Naive thymus-derived CD8-positive, alpha-beta T cell (primary cell): ENCODE results near the gene CHST6. TPM values are rescaled to one million over a fixed set of nuclear protein-coding genes. Genes with fewer than 3 reads are reported as not detected.

Source experiments
- ATAC-seq, 2 donors: fragments of 150-1000 bp; cut with Tn5 transposase in 1 of 2; sonication (Bioruptor Pico), chemical (Tn5 transposase) in 1 of 2; 1 replicate in 1 of 2; 2 replicates in 1 of 2; pipeline ENCODE4 v1.10.0; 2021; ENCODE audit warnings: mild to moderate bottlenecking in 2 of 2, moderate library complexity in 2 of 2
- POLR2A ChIA-PET: fragments of 350-600 bp; sonication (Branson Sonifier 250); formaldehyde crosslinking; loops from one replicate; lab custom pipeline; 2021; ENCODE audit warnings: antibody characterized with exemption; lab: Charles Lee
- DNase-seq, 10 donors: peaks; one replicate each; pipeline versions ENCODE4 v3.0.0 to v3.0.0-alpha.2; 2020 to 2022
- H3K27ac Mint-ChIP-seq, 10 donors: one replicate each; pipeline ENCODE4 v1.8.0; 2020 to 2022; ENCODE audit warnings: mild to moderate bottlenecking in 10 of 10, mixed read lengths in 10 of 10, moderate library complexity in 4 of 10, inconsistent platforms in 1 of 10
- H3K27me3 Mint-ChIP-seq, 5 donors: one replicate each; pipeline ENCODE4 v1.8.0; 2021 to 2022; ENCODE audit warnings: mixed read lengths in 5 of 5
- H3K36me3 Mint-ChIP-seq, 3 donors: one replicate each; pipeline ENCODE4 v1.8.0; 2020 to 2022; ENCODE audit warnings: mixed read lengths in 3 of 3, mild to moderate bottlenecking in 2 of 3, inconsistent platforms in 1 of 3
- H3K4me1 Mint-ChIP-seq, 4 donors: one replicate each; pipeline ENCODE4 v1.8.0; 2021 to 2022; ENCODE audit warnings: mixed read lengths in 4 of 4
- H3K4me3 Mint-ChIP-seq, 10 donors: one replicate each; pipeline ENCODE4 v1.8.0; 2020 to 2022; ENCODE audit warnings: mild to moderate bottlenecking in 10 of 10, mixed read lengths in 10 of 10, moderate library complexity in 6 of 10, inconsistent platforms in 1 of 10
- H3K9me3 Mint-ChIP-seq, 9 donors: one replicate each; pipeline ENCODE4 v1.8.0; 2020 to 2022; ENCODE audit warnings: mixed read lengths in 9 of 9, mild to moderate bottlenecking in 3 of 9, inconsistent platforms in 1 of 9, moderate library complexity in 1 of 9
- polyA plus RNA-seq, 3 donors: library from polyadenylated mRNA; unstranded; fragments of 300-500 nt; fragmentation: Illumina TruSeq; gene quantifications; one replicate each; pipeline ENCODE4 v1.2.3, GENCODE V29; 2021
- total RNA-seq, 8 experiments: library from RNA in 2 of 8; stranded (reverse) in 2 of 8; gene quantifications; one replicate each; pipeline ENCODE4 v1.2.3 and lab custom pipeline; 2021 to 2026

CHST6 gene
- total and polyA plus RNA-seq, 5 experiments from 2014 or later: not detected

DNA sequence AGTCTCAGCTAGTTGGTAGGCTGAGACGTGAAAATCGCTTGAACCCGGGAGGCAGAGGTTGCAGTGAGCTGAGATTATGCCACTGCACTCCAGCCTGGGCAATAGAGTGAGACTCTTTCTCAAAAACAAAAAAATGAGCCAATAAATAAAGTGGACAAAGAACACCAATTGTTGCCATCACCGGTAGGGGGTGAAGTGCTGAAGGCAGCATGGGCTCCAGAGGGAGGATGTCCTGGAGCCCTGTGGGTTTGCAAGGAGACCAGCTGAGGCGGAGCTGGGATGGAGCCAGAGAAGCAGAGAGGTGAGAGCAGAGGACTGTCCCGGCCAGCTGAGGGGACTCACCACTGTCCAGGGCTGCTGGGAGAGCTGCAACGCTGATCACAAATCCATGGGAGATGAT is 13.8 kb downstream of the CHST6 start:
- Mint-ChIP-seq H3K4me1 (peaks cover 0 to 10% (median 0%) of the 10 kb centered on the region in 4 donors), H3K9me3 (no peaks in the 10 kb centered on the region), H3K36me3 (peaks cover 0 to 2% (median 0%) of the 10 kb centered on the region in 3 donors), H3K4me3 (no peak overlapping the region), H3K27me3 (peaks cover 0 to 25% (median 19%) of the 10 kb centered on the region in 5 donors), H3K27ac (no peak overlapping the region)
- POLR2A ChIA-PET: no interaction called here
- ATAC-seq (no peak), DNase-seq (no peak)

DNA sequence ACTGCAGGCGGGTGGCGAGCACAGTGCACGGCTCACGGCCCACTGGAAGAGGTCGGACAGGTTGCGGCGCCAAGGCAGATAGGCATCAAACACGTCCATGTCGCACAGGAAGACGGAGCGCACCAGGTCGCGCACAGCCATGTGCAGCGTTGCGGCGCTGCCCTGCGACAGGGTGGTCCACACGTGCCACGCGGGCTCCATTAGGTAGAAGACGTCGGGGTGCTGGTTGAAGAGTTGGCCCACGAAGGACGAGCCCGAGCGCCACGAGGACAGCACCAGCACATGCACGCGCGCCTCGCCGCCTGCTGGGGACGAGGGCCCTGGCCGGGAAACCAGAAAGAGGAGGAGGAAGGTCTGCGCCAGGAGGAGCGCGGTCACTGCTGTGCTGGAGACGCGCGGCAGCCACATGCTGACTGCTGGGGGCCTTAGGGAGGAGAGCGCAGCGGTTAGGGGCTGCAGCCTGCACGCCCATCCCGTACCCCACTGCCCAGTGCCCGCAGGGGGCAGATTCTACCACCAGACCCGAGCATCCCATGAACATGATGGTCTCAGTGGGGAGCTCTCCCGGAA is 15.7 kb downstream of the CHST6 start:
- POLR2A ChIA-PET: no interaction called here
- Mint-ChIP-seq H3K36me3 (no peaks in the 10 kb centered on the region), H3K27me3 (peaks cover 0 to 18% (median 15%) of the 10 kb centered on the region in 5 donors), H3K9me3 (no peaks in the 10 kb centered on the region), H3K4me3 (no peak overlapping the region), H3K4me1 (no peaks in the 10 kb centered on the region), H3K27ac (no peak overlapping the region)
- DNase-seq (no peak), ATAC-seq (no peak)

- Mint-ChIP-seq H3K27me3 (peaks cover 0 to 18% (median 15%) of the 10 kb centered on the region in 5 donors), H3K36me3 (no peaks in the 10 kb centered on the region), H3K9me3 (no peaks in the 10 kb centered on the region), H3K27ac (no peak overlapping the region), H3K4me1 (no peaks in the 10 kb centered on the region), H3K4me3 (no peak overlapping the region)
- POLR2A ChIA-PET: no interaction called here
- DNase-seq (no peak), ATAC-seq (no peak)
Measured at GRCh38 chr16:75478480-75479345, 16.5 kb downstream of the CHST6 start.

DNA sequence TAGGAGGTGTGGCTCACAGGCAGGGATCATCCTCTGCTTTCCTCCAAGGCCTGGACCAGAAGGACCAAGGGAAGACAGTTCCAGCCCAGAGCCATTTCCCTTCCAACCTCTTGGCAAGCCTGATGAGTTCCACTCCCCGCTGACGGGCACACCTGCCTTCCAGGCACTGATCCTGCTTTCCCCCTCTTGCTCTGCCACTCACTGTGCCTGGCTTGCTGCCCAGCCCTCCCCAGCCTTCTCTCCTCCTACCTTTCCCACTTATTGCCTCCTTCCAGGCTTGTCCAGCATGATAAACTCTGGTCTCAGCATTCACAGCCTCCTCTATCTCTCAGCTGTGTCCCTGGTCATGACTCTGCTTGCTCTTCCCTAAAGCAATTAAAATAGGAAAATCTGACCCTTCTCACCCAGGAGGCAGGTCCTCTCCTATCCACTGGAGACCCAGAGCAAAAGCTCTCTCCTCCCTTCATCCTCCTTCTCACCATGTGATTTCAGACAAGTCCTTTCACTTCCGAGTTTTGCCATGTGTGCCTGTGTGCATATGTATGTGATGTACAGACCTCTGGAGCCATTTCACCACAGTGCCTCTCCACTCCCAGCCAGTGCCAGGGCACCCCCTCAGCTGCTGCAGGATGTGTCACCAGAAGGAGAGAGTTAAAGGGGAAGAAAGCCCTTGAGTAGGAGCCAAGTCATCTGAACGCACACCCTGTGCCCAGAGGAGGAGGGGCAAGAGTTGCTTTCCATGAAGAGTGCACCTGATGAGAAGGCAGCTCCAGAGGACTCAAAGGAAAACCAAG is 17.4 kb downstream of the CHST6 start:
- Mint-ChIP-seq H3K4me3 (no peak overlapping the region), H3K36me3 (no peaks in the 10 kb centered on the region), H3K9me3 (no peaks in the 10 kb centered on the region), H3K4me1 (no peaks in the 10 kb centered on the region), H3K27me3 (peaks cover 0 to 18% (median 15%) of the 10 kb centered on the region in 5 donors), H3K27ac (peak overlapping the region in 1 of 10 donors; percentile 13)
- no peak for DNase-seq
- no peak for ATAC-seq
- POLR2A ChIA-PET: no interaction called here

- ATAC-seq (no peak), DNase-seq (no peak)
- peaks cover 0 to 3% (median under 1%) of the 10 kb centered on the region in 4 donors for H3K4me1 Mint-ChIP-seq
- POLR2A ChIA-PET: no interaction called here
- H3K4me3 Mint-ChIP-seq: no peak overlapping the region
- no peak overlapping the region for H3K27ac Mint-ChIP-seq
- H3K36me3 Mint-ChIP-seq: no peaks in the 10 kb centered on the region
- peaks cover 0 to 18% (median 15%) of the 10 kb centered on the region in 5 donors for H3K27me3 Mint-ChIP-seq
- no peaks in the 10 kb centered on the region for H3K9me3 Mint-ChIP-seq
Measured at GRCh38 chr16:75476817-75477216, 18.4 kb downstream of the CHST6 start.

- peaks cover 0 to 6% (median 1%) of the 10 kb centered on the region in 4 donors for H3K4me1 Mint-ChIP-seq
- POLR2A ChIA-PET: no interaction called here
- H3K36me3 Mint-ChIP-seq: no peaks in the 10 kb centered on the region
- no peak for ATAC-seq
- no peak overlapping the region for H3K27ac Mint-ChIP-seq
- no peaks in the 10 kb centered on the region for H3K9me3 Mint-ChIP-seq
- peaks cover 0 to 18% (median 10%) of the 10 kb centered on the region in 5 donors for H3K27me3 Mint-ChIP-seq
- DNase-seq: no peak
- no peak overlapping the region for H3K4me3 Mint-ChIP-seq
Measured at GRCh38 chr16:75475420-75475847, 19.8 kb downstream of the CHST6 start.

DNA sequence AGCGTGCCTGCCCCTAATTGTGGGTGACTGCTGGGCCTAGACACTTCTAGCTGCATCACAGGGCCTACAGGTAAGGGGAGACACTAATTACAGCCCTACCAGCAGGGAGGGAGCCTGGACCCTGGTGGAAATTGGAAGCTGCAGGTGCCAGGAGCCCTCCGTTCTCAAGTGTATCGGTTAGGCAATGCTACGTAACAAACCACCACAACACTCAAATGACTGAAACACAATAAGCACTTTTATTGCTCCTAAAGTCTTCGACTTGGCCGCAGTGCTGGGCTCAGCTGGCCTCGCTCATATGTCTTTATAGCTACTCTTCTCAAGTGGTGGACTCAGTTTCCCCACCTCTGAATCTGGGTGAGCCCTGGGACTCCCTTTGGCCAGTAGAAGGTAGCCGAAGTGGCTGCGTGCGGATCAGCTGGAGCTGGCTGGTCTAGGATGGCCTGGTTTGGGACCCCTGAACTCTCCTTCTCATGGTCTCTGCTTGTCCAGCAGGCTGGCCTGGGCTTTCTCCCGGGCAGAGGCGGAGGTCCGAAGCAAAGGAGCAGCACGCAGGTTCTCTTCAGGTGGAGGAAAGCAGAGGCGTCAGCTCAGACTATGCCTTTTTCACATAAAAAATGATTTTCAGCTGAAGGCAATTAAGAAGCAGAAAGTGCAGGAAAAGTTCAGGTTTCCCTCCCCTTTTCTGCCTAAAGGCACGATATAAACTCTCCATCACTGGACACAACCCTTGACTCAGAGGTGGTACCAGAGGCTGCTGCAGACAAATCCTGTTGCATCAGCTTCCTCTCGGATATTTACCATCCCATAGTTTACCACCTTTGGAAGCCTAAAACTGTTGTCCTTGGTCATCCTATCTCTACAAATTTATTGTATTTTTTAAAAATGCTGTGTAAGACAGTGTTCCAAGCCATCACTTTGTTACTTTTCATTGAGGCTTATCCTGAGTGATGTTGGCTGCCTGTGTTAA is 22.0 kb downstream of the CHST6 start:
- no peaks in the 10 kb centered on the region for H3K9me3 Mint-ChIP-seq
- DNase-seq (no peak), ATAC-seq (no peak)
- no peak overlapping the region for H3K4me3 Mint-ChIP-seq
- H3K36me3 Mint-ChIP-seq: no peaks in the 10 kb centered on the region
- peaks cover 0 to 6% (median 1%) of the 10 kb centered on the region in 4 donors for H3K4me1 Mint-ChIP-seq
- H3K27me3 Mint-ChIP-seq: peaks cover 0 to 15% (median 5%) of the 10 kb centered on the region in 5 donors
- POLR2A ChIA-PET: interaction anchor here (0.5 kb wide), 1 partner anchor 88 kb away, joined by 5 read pairs; no protein-coding TSS in a partner anchor
- H3K27ac Mint-ChIP-seq: no peak overlapping the region

DNA sequence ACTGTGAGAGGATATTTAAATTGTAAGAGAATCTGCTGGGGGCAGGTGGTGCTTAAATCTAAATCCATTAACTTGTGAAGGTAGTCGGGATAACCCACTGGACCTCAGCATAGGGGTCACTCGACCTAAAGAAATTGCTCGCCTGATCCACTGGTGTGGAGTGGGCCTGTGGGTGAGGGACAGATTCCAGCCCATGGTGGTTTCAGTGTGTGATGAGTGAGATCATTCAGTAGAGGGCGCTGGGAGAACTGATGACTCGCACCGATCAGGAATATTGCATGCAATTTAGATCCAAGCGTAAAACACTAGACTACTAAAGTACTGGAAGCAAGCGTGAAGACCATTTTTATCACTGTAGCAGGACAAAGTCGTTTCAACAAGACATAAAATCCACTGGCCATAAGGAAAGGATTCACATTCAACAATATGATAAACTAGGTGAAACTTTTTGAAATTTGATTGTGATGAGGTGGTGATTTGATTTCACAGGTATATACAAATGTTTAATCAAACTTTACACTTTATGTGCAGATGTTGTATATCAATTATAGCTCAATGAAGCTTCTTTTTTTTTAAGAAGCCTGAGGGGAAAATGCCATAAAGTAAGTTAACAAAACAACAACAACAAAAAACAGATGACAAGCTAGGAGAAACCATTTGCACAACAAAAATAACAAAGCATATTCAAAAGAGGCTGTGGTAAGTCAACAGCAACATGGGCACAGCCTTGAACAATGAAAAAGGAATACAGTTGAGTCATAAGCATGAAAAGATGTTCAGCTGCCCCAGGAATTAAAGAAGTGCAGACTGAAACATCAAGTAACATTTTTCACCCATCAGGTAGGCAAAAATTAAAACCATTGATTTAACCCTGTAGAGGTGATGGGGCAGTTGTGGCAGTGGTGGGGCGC is 23.3 kb downstream of the CHST6 start:
- H3K27me3 Mint-ChIP-seq: peaks cover 0 to 7% (median 2%) of the 10 kb centered on the region in 5 donors

GRCh38 chr16:75466760-75467159 is 28.5 kb downstream of the CHST6 start:
- H3K4me1 Mint-ChIP-seq: peaks cover 14 to 30% (median 24%) of the 10 kb centered on the region in 4 donors
- no peak for ATAC-seq
- H3K27ac Mint-ChIP-seq: no peak overlapping the region
- POLR2A ChIA-PET: interaction anchor here (0.7 to 1.0 kb wide), 3 partner anchors 27 to 1724 kb away, joined by 3 to 4 read pairs (median 3); partner anchors contain the start of gene MON1B
- H3K36me3 Mint-ChIP-seq: no peaks in the 10 kb centered on the region
- no peaks in the 10 kb centered on the region for H3K27me3 Mint-ChIP-seq
- no peak for DNase-seq
- H3K9me3 Mint-ChIP-seq: no peaks in the 10 kb centered on the region
- H3K4me3 Mint-ChIP-seq: no peak overlapping the region

More for the DNA sequence above, 23.3 kb downstream of the CHST6 start:
- H3K9me3 Mint-ChIP-seq: no peaks in the 10 kb centered on the region
- POLR2A ChIA-PET: interaction anchor here (0.6 kb wide), 1 partner anchor 46 kb away, joined by 5 read pairs; no protein-coding TSS in a partner anchor
- H3K27ac Mint-ChIP-seq: peak overlapping the region in 1 of 10 donors; percentile 7
- ATAC-seq (peak; percentile 80 to 95), DNase-seq (peak in 8 of 10 donors; percentile 7 to 75 (median 39))
- no peak overlapping the region for H3K4me3 Mint-ChIP-seq
- no peaks in the 10 kb centered on the region for H3K36me3 Mint-ChIP-seq
- peaks cover 0 to 6% (median 1%) of the 10 kb centered on the region in 4 donors for H3K4me1 Mint-ChIP-seq

DNA sequence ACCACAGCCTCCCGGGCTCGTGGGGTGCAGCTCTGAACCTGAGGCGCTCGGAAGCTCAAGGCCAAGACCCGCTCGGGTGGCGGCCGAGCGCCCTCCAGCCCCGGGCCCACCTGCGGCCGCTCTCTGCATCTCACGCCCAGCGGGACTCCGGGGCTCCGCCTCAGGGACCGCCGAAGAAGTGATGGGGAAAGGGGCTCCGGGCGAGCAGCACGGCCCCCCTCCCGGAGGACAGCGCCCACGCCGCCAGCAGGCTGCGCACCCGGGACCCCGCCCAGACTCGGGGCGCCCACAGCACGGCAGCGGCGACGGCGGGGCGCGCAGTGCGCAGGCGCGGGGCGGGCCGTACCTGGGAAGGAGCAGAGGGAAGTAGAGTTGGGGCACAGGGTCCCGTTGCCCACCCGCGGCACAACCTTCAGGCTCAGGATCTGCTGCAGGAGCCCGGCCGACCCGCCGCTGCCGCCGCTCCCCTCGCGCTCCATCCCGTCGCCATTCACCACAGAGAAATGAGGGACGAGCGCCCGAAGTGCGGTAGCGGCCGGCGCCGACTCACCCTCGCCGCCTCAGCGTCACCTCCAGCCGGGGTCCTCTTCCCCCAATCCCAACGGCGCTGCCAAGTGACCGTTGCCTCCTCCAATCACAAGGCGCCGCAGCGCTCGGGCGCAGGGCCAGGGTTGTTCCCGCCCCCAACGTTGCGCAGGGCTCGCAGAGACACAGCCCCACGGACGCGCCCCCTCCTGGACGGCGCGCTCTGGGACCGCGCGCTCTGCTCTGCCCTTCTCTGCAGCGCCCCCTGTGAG is 30.9 kb downstream of the CHST6 start, which contains the start of gene TMEM170A:
Gene TMEM170A (minus strand): TSS at position 568 of the 797 bp plus-strand sequence. CDS start 89 bp downstream, at position 479.
- ATAC-seq (peak; percentile 89 to 91), DNase-seq (peak; percentile 96 to 99 (median 99))
- peaks cover 25 to 51% (median 48%) of the 10 kb centered on the region in 4 donors for H3K4me1 Mint-ChIP-seq
- H3K27me3 Mint-ChIP-seq: no peaks in the 10 kb centered on the region
- POLR2A ChIA-PET: interaction anchor here (0.6 to 3.9 kb wide), 7 partner anchors 31 to 185 kb away, joined by 3 to 43 read pairs (median 4); partner anchors contain the start of genes CFDP1, KARS1, TERF2IP and TMEM231
- H3K36me3 Mint-ChIP-seq: peaks cover 0 to 3% (median 0%) of the 10 kb centered on the region in 3 donors
- peak within 1 kb of the TSS; percentile 88 to 97 (median 94) for H3K4me3 Mint-ChIP-seq
- H3K9me3 Mint-ChIP-seq: no peaks in the 10 kb centered on the region
- peak within 1 kb of the TSS; percentile 81 to 98 (median 96) for H3K27ac Mint-ChIP-seq
